Activated naive CD4-positive, alpha-beta T cell treated with anti-CD3 and anti-CD28 coated beads for 36 hours (primary cell): ENCODE measurements around the gene ZNF790. TPM values are rescaled to one million over a fixed set of nuclear protein-coding genes. Genes with fewer than 3 reads are reported as not detected.

ENCODE experiments used
- total RNA-seq, 2 experiments: library from RNA; stranded (reverse); gene quantifications; one replicate each; pipeline ENCODE4 v1.2.3, GENCODE V29; 2021

ZNF790 gene
- total RNA-seq, 2 experiments from 2014 or later = 4.9 to 5.2 TPM

Other genes starting within 250 kb of the ZNF790 start
- 1 to 10 TPM; 7.5 to 7.6 TPM for gene ZNF382, start 233.1 kb downstream of the ZNF790 start, total RNA-seq
- gene ZNF461, start 171.6 kb downstream of the ZNF790 start, total RNA-seq = 1 to 10 TPM; 4.5 to 4.7 TPM
- gene ZNF567, start 150.8 kb downstream of the ZNF790 start, total RNA-seq = 1 to 10 TPM; 6.0 to 6.8 TPM
- gene ZNF850, start 65.6 kb downstream of the ZNF790 start, total RNA-seq = 10 to 100 TPM; 11.2 to 11.3 TPM
- gene ZNF345, start 12.5 kb upstream of the ZNF790 start, total RNA-seq = 1 to 10 TPM; 3.0 to 3.6 TPM
- 1 to 10 TPM; 3.5 to 3.7 TPM for gene ZNF829, start 77.9 kb upstream of the ZNF790 start, total RNA-seq
- 1 to 10 TPM; 5.3 to 6.3 TPM for gene ZNF568, start 77.9 kb upstream of the ZNF790 start, total RNA-seq
- gene ZNF420, start 240.0 kb upstream of the ZNF790 start, total RNA-seq = 1 to 10 TPM; 6.4 to 7.3 TPM